ENCODE data around the gene CFAP206. TPM values are rescaled to one million over a fixed set of nuclear protein-coding genes. Genes with fewer than 3 reads are reported as not detected.

Gene CFAP206
- total RNA-seq, 1 experiment from 2014 or later, result not detected

DNA sequence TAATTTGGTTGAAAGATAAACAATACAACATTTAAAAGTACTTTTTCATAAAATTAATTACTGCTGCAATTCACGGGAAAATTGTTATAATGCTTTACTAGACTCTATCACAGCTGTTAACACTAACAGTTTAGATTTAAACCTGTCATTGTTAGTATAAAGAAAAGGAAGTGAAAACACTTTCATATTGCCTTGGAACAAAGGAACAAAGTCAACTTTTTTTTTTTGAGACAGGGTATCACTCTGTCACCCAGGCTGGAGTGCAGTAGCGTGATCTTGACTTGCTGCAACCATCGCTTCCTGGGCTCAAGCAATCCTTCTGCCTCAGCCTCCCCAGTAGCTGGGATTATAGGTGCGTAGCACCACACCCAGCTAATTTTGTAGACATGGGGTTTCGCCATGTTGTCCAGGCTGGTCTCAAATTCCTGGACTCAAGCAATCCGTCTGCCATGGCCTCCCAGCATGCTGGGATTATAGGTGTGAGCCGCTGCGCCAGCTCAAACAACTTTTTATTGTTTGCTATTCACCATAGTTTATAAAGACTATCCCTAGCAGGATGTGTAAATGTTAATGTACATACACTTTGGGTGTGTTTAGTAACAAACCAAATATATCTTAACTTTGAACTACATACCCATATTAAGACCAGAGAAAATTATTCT lies 87.1 kb downstream of the CFAP206 start:
- H3K4me3 Mint-ChIP-seq, result no peak overlapping the region; a peak in 1 of 5 replicates
- H3K4me1 Mint-ChIP-seq, result no peaks in the 10 kb centered on the region
- Histone ChIP-seq H3K18ac (ENCODE audit: insufficient read length, low read depth, low read length) (no peak overlapping the region), H3K27me3 (ENCODE audit: insufficient read depth, low read length) (no peaks in the 10 kb centered on the region), H2AK5ac (ENCODE audit: insufficient read length, low read length) (no peak overlapping the region), H4K5ac (ENCODE audit: insufficient read length, low read depth, low read length) (no peak overlapping the region), H2BK15ac (ENCODE audit: low read depth, low read length) (no peak overlapping the region), H3K4me1 (ENCODE audit: insufficient read depth, low read length) (no peaks in the 10 kb centered on the region), H3K4me2 (ENCODE audit: insufficient read depth, insufficient read length, low read length) (no peak overlapping the region), H3K79me1 (ENCODE audit: insufficient read depth, low read depth, low read length, poor library complexity, severe bottlenecking) (no peaks in the 10 kb centered on the region), H3K27ac (ENCODE audit: insufficient read length, low read depth, low read length) (no peak overlapping the region), H4K91ac (ENCODE audit: insufficient read length, low read depth, low read length) (no peak overlapping the region), H2BK20ac (ENCODE audit: low read depth, low read length, poor library complexity, severe bottlenecking) (no peak overlapping the region), H3K23me2 (ENCODE audit: insufficient read length, low read depth, low read length, poor library complexity, severe bottlenecking) (no peaks in the 10 kb centered on the region), H3K79me2 (ENCODE audit: insufficient read depth, low read length) (no peaks in the 10 kb centered on the region), H2BK5ac (ENCODE audit: insufficient read length, low read length) (no peak overlapping the region), H3K56ac (ENCODE audit: insufficient read length, low read depth, low read length) (no peak overlapping the region), H3K23ac (ENCODE audit: insufficient read length, low read depth, low read length) (no peak overlapping the region), H3K4ac (ENCODE audit: low read depth, low read length) (no peak overlapping the region), H3K14ac (ENCODE audit: insufficient read depth, low read length) (no peak overlapping the region), H4K20me1 (ENCODE audit: control insufficient read depth, insufficient read depth, insufficient read length) (no peaks in the 10 kb centered on the region), H2AFZ (ENCODE audit: low read length) (no peak overlapping the region), H3K9ac (ENCODE audit: extremely low read depth, insufficient read length, low read length) (no peak overlapping the region), H3K9me3 (ENCODE audit: control insufficient read depth, low read depth, low read length) (no peaks in the 10 kb centered on the region), H2BK12ac (ENCODE audit: insufficient read length, low read depth, low read length) (no peak overlapping the region), H4K8ac (replicated peaks; ENCODE audit: insufficient read length, low read depth, low read length) (no peak overlapping the region), H2BK120ac (ENCODE audit: low read depth, low read length, poor library complexity, severe bottlenecking) (no peak overlapping the region), H3T11ph (ENCODE audit: low read length) (no peak overlapping the region)
- no peaks in the 10 kb centered on the region for H3K27me3 Mint-ChIP-seq (ENCODE audit: low read depth)
- peaks cover 0 to 5% (median 0%) of the 10 kb centered on the region in 3 experiments; a peak in 2 of 7 replicates for H3K36me3 Mint-ChIP-seq (ENCODE audit: insufficient read depth in 1 of 3, low read depth in 3 of 3)
- no peaks in the 10 kb centered on the region for H3K9me3 Mint-ChIP-seq
- H3K27ac Mint-ChIP-seq, result no peak overlapping the region
- no peak for DNase-seq
- TF ChIP-seq CTCF (conservative IDR thresholded peaks at IDR 0.05), result no peak
- no CpG with 5 or more reads among the region's 8 CpGs for WGBS (ENCODE audit: extremely low coverage, insufficient read length, low lambda C conversion rate)

Data from H9 (cell line).